HG02610 (cell line): ENCODE results near the gene CEP135.
"Not testable (repeated sequence)": the region's sequence is repeated elsewhere in the genome, so short reads cannot be mapped to it uniquely, and the experiment has no call there.

Experiments used
- ATAC-seq: cut with Tn5 transposase; IDR thresholded peaks from one replicate; pipeline ENCODE4 v1.9.1; 2021; ENCODE audit warnings: mild to moderate bottlenecking, moderate library complexity; ENCODE audit not compliant: unreplicated experiment

Gene CEP135

GRCh38 chr4:56062526-56063145 is 113.9 kb downstream of the CEP135 start:
- no peak for ATAC-seq

DNA sequence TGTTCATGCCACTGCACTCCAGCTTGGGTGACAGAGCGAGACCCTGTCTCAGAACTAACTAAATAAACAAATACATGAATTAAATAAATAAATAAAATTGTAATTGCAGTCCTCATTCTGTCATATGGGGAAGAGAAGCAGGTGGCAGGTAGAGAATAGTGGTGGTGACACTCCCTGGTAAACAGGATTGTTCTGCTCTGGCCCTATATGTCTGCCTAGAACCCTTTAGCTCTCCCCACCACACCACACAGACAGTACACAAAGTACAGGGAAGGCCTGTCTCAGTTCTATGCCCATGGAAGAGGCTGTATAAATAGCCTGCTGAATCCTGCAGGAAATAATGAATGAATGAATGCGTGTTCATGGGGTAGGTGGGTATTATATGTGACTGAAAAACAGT is 117.7 kb downstream of the CEP135 start:
- ATAC-seq, result no peak

DNA sequence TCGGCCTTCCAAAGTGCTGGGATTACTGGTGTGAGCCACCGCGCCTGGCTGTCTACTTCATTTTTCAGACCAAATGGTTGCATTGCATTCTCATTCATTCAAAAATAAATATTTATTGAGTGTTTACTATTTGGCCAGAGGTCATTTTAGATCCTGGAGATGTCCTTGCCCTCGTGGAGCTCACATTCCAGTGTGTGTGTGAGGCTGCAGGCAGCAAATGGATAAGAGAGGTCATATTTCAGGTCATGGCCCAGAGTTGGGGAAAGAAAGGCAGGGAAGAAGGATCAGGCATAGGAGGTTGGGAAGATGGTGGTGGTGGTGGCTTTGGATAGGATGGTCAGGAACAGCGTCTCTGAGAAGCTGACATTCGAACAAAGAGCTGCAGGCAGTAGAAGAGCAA is 119.1 kb downstream of the CEP135 start:
- ATAC-seq, result no peak

DNA sequence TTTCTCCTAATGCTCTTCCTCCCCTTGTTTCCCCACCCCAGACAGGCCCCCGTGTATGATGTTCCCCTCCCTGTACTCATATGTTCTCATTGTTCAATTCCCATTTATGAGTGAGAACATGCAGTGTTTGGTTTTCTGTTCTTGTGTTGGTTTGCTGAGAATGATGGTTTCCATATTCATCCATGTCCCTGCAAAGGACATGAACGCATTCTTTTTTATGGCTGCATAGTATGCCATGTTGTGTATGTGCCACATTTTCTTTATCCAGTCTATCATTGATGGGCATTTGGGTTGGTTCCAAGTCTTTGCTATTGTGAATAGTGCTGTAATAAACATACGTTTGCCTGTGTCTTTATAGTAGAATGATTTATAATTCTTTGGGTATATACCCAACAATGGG is 124.0 kb downstream of the CEP135 start:
- ATAC-seq, result not testable (repeated sequence)

GRCh38 chr4:56077676-56078075 is 128.9 kb downstream of the CEP135 start:
- no peak for ATAC-seq

DNA sequence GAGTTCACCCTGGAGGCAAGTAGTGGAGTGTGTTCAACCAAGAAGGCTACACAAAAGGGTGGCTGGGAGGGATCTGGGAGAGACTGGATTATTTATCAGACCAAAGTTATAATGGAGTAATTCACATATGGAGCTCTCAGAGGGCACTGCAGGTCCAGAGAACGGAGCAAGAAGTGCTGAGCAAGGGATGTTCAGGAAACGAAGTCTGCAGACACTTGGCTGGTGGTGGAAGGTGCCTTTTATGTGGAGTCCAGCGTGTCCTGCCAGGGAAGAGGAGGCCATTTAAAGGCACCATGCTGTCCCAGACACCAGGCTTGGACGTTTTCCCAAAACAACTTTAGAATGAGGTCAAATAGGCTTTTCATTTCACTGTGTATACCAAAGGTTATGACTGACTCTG is 130.1 kb downstream of the CEP135 start:
- ATAC-seq, result no peak

- no peak for ATAC-seq
Measured at GRCh38 chr4:56080384-56080783, 131.6 kb downstream of the CEP135 start.

GRCh38 chr4:56082829-56083228 is 134.1 kb downstream of the CEP135 start:
- no peak for ATAC-seq
